GOT3 (cell line): ENCODE measurements around the gene PCSK2.

ENCODE experiments used
- DNase-seq: peaks from one replicate; lab custom pipeline; 2025; ENCODE audit warnings: mixed read lengths; lab: John Stamatoyannopoulos, UW

Gene PCSK2

DNA sequence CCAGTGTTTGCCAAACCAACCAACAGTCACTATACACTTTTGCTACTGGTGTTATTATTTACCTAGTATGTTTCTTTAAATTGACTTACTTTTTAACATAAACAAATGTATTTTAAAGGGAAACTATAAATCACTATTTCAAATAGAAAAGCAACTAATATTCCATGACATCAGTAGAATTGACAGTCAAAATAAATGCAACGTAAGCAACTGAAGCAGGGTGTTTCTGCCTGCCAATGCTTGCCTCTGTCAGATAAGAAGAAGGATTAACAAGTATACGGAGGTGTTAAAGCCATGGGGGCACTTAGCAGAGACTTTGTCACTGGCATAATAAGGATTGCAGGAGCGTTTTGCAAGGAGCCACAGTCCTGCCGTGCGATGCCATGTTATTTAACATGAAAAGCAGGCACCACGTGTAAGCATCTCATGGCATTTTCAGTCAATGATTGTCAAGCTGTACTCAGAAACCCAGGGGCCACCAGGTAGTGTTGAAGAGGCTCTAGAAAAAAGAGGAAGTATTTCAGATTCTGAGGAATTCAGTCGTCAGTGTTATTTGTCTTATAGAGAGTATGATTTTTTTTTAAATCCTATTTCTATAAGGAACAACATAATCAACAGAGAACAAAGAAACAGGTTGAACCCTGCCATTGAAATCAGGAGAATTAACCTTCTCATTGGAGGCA lies 172.6 kb downstream of the PCSK2 start:
- no peak for DNase-seq

DNA sequence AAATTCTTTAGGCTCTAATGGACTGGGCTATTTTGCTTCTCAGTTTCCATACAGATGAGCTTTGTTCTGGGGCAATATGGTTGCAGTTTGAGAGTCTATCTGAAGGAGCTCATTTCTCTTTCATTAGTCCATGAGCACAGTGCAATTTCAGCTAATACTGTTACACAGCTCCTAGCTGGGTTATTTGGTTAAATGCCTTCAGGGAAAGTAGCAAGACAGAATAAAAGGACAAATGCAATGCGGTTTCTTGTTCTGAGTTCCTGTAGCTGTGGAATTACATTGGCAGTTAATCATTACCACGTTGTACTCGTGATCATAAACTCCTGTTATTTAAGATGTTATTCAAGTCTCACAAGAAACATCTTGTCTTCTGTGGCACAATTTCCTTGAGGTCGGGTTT lies 176.6 kb downstream of the PCSK2 start:
- DNase-seq: no peak

DNA sequence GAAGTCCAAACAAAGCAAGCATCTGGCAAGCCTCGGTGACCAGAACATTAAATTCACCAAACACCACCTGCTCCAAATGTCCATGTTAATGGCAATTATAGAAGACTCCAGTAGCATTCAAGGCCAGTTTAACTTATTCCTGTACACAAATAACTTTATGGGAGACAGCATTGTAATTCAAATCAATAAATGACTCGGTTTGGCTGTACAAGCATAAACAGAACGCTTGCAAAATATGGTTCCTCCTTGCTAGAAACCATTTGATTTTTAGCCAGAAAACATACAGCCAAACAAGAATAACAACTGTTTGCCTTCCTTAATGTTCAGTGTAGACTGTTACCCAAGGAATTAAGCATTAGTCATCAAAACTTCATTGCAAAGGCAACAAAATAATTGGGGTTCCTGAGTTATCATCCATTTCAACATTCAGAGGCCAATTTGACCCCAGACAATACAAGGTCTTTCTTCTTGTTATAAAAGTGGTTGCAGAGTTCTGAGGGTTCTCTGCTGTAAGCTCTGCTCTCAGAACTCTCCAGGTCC lies 179.3 kb downstream of the PCSK2 start:
- no peak for DNase-seq

DNA sequence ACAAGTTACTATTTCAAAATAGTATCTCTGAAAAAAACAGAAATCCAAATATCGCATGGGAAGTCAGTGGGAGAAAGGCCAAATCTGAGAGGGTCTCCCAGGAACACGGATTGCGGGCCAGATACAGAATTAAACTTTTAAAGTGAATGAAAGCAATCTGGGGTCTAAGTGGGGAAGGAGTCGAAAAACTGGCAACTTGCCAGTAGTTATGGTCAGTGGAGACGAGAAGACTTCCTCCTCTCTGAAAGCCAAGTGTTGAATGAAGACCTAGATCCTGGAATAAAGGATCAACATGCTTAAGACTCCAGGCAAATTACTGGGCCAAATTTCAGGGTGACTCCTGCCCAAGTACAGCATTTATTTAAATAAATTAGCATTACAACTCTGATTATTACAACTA lies 180.7 kb downstream of the PCSK2 start:
- no peak for DNase-seq

DNA sequence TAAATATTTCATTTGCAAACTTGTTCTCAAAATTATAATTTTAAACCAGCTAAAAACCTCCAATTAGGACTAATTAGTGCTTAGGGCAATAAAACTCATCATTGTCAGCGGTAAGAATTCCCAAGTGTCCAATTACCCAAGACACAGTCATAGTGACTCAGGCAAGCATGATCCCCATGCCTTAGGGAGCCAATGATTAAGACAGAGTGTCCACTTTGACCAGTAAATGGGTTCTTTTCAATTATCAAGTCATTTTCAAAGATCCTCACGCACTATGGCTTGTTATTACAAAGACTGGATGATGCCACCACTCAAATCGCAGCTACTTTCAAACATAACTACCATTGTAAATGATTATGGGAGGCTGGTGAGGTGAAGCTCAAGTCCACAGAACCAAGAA lies 190.4 kb downstream of the PCSK2 start:
- DNase-seq: no peak

DNA sequence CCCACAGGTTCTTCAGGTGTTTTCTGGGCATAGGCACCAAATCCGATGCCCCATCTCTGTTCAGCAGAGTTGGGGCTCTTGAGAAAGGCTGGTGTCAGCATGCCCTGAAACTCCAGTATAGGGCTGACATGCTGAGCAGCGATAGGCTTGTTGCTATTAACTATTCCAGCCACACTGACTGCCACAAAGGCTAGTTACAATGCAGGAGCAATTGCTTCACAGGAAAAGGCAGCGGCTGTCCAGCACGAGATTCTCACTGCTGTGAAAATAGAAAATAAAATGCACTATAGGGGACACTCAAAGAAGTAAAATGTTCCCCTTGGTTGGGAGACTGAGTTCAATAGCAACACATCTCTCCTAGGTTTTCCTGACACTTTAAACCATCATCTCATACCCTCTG lies 191.9 kb downstream of the PCSK2 start:
- DNase-seq: no peak

DNA sequence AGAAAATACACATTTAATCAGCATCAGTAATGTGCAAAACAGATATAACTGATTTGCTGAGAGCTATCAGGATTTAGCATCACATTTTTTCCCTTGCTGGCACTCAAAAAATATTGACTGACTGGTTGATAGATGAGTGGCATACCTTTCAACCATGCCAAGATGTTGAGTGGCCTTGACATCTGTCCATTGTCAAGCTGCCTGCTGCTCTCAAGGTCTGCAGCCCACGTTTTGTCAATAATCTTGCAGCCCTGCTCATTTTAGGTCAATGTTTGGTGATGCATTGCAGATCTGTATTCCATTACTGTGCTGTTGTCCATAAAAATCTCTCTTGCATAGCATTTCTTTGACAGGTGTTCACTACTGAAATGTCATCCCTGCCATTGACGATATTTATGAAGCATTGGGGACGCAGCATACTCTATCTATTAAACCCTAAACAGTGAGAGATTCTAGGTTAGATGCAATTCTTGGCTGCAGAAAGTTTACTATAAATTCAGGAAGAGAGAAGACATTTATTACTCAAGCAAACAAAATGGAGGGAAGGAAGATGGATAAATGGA lies 192.7 kb downstream of the PCSK2 start:
- DNase-seq: no peak

DNA sequence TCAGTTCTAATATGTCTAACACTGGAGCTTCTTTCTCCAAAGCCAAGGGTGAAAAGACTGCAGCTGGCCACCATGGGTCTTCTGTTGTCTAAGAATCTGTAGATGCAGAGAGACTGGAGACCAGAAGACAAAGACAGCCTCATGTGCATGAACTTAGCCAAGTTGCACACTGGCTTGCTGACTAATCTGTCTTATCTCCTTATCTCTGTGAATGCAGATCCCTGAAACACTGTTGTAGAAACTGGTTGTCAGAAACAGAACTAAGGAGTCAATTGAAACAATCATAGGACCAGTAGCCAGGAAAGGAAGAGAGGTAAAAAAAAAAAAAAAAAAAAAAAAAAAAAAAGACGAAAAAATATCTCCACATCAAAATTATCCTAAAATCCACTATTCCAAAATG lies 194.7 kb downstream of the PCSK2 start:
- no peak for DNase-seq

DNA sequence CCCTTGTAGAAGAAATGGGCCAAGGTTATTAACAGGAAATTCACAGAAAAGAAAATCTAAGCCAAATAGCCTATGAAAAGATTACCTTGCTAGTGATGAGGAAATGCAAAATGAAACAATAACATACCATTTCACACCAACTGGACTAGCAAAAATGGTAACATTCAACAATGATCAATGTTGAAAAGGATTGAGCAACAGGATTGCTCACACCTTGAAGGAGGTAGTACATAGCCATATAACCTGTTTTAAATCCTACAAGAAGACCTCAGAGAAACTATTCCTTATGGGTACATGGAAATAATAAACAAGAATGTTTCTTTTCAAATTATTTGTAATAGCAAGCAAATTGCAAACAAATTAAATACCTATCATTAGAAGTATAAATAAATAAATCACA lies 196.9 kb downstream of the PCSK2 start:
- DNase-seq: no peak

DNA sequence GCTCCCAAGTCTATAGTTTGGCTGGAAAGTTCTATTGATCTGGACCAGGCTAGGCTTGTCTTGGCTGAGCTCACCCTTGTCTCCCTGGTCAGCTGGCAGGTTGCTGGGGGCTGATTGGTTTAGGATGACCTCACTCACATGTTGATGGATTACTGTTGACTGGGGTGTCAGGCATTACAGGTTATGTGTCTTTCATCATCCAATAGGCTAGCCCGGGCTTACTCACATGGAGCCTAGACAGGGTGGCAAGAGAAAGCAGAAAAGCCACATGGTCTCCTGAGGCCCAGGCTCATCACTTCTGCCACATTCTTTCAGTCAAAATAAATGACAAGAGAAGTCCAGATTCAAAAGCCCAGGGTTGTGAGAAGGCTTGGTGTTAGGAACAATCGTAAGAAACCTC lies 200.8 kb downstream of the PCSK2 start:
- no peak for DNase-seq

DNA sequence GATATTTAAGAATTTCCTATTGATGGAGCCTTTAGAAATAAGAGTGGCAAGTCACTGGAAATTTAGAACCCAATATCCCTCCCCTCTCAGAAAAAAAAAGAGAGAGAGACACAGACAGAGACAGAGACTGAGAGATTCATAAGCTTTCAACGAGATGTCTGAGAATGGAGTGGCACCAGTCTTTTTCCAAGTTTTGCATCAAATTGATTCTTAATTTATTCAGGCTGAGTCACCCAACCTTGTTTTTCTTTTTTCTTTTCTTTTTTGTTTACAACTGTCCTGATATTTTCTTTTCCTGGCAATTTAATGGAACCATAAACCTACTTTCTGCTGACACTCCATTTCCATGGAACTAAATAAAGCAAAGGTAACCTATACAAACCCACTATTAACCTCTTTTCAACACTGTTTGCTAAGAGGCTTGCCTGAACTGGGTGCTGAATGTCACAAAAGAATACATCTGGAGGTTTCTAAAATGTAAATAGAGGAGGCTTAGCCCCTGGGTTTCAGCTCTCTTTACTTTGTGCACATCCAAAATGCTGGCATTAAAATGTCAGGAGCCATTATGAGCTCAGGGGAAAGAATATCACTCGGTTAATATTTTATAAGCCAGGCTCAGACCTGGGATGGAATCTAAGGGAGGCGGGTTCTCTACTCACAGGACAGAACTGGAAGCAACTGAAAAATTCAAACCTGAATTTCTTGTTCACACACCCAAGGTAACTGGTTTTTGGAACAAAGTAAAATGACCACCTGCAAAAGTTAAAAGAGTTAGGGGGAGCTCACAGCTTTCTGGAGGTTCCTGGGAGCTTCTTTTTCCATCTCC lies 203.5 kb downstream of the PCSK2 start:
- DNase-seq: no peak

DNA sequence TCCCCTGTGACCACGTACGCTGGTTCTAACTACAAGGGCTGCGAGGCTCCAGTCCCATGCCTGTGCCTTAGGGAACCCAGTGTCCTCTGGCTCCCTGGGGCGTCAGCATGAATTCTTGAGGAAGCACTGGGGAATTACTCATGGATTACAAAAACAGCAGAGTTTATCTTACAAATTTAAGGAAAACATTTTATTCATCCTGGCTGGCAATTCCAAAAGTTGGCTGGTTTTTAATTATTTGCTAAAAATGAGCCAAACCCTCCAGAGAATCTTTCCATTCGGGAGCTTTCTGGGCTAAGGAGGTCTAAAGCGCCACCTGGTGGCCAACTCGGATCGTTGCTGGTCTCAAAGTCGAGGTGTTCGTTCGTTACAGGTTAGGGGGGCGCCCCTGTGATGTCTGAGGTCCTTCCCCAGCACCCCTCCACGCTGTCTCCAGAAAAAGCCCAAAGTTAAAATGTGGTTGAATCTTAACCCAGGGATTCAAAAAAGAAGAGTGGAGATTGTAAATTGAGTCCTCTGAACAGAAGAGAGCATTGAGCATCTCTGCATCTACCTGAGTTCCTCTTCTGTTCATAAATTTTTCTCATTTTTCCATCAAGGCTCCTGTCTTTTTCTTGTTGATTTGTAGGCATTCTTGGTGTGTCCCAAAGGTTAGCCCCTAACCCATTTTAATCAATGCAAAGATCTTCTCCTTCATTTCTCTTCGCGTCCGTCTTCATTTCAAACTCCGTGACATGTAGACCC lies 205.0 kb downstream of the PCSK2 start:
- DNase-seq: peak; percentile 30

DNA sequence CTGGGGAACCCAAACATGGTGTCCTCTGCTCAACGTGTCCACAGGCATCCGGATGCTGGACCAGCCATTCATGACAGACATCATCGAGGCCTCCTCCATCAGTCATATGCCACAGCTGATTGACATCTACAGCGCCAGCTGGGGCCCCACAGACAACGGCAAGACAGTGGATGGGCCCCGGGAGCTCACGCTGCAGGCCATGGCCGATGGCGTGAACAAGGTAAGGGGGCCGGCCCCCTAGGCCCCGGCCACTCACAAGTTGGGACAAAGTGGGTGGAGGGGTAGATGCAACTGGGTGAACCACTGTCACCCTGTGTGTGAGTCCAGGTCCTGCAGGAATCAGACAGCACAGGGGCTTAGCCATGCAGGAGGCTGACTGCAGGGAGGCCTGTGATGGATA lies 209.8 kb downstream of the PCSK2 start:
- DNase-seq: no peak

DNA sequence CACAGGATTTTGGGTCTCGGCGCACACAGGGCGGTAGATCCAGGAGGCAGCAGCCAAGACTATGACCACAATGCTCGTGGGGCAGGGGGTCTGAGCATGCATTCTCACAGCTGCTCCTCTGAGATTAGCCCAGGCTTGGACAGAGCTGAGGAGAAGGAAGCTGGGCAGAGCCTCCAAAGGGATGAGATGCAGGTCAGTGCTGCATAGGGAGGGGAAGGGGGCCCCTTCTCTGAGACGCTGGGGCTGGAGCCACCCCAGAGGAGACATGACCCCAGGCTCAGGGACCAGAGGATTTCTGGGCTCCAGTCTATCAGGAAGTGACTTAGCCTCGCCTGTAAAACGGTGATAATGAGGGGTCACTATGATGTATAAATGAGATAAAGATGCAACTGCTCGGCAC lies 210.4 kb downstream of the PCSK2 start:
- DNase-seq: no peak

DNA sequence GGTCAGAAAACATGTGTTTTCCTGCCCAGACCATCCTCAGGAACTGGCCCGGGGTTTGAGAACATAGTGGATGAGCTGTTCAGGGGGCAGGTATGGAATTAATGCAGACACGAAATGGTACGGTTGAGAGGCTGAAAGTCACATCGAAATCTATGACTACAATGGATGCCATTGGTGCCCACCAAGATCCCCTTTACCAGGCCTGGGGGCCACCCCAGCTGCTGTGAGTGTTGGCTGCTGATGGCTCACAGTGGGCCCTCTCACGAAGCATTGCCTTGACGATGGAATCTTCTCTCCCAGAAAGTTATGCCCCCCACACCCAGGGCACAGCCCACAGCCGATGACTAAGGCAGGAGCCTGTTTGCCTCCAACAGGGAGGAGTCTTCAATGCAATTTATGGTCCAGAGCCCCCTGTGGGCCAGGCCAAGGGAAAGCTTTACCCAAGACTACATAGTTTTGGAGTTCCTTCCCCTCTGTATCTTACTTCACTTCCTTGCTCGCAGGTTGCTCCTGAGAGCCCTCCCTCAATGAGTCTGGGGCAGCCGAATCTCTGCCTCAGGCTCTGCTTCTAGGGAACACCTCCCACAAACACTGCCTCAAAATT lies 211.7 kb downstream of the PCSK2 start:
- DNase-seq: no peak

DNA sequence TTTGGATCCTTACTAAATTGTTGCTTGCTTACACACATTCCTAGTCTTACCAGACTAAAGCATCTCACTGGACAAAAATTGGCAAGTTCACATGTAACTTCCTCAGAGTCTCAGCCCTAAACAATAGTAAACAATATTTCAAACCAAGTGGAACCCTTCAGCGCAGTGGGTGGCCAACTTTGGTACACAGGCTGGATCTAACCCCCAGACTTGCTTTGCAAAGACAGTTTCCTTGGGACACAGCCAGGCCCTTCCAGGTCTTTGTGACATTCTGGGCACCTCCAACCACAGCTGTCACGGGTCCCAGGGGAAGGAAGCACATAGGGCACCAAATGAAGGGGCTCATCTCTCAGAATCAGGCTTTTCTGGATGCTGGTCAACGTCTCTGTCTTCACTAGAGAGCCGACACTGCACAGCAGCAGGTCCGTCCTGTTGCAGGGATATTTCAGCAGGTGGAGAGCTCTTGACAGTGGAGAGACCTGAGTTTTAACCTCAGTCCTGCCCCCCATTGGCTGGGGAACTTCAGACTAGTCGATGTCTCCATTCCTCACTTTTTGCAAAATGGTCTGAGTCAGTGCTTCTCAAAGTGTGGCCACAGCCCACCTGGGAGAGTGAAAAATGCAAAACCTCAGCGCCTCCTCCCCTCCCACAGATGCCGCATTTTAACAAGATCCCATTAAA lies 212.9 kb downstream of the PCSK2 start:
- no peak for DNase-seq

DNA sequence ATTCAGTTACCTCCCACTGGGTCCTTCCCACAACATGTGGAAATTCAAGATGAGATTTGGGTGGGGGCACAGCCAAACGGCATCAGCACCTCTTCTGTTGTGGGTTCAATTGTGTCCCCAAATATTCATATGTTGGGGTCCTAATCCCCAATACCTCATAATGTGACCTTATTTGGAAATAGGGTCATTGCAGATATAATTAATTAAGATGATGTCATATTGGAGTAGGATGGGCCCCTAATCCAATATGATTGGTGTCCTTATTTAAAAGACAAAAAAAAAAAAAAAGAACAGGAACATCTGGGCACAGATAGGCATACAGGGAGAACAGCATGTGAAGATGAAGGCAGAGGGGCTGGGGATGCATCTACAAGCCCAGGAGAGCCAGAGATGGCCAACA lies 214.9 kb downstream of the PCSK2 start:
- DNase-seq: no peak

DNA sequence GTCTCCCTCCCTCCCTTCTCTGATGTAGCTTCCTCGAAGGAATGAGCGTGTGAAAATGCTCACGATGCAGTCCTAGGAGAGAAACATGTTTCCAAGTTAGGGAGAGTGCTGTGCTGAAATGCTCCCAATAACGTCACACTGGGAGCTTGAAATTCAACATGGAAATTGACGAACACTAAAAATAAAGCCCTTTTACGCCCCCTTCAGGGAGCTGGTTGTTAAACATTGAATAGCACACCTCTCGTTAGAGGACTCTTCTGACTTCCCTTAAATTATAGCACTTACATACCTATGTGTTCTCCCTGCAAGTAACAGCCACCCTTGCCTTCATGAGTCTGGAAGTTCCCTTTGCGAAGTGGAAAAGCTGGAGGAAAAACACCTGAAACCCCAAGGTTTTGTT lies 215.7 kb downstream of the PCSK2 start:
- DNase-seq: no peak

DNA sequence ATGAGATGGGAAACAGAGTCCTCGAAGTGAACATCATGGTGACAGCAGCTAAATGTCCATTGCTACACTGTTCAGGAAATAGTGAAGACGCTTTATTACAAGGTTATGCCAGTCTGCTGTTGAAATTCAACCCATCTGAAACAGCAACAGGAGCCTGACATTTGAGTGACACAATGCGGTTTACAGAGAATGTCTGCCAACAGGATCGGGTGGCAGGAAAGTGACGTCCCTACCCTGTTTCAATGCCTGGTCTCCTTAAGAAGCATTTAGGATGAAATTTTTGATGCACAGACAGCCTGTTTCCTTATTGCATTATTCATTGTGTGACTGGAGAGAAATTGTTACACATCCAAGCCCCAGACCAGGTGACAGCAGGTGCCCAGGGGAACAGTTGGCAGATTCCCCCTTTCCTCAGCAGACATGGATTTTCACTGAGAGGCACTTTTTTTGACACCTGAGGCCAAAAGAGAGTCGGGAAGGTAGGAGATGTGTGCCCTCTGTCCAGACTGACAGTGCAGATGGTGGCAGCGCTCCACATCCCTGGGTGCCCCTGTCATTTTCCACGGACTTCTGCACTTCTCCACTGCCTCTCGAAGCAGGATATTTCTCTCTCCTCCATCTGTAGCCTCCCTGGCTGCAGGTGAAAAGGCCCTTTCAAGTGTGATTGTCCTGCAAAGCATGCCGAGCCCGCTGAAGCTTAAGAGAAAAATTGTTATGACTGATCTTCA lies 216.5 kb downstream of the PCSK2 start:
- DNase-seq: no peak

DNA sequence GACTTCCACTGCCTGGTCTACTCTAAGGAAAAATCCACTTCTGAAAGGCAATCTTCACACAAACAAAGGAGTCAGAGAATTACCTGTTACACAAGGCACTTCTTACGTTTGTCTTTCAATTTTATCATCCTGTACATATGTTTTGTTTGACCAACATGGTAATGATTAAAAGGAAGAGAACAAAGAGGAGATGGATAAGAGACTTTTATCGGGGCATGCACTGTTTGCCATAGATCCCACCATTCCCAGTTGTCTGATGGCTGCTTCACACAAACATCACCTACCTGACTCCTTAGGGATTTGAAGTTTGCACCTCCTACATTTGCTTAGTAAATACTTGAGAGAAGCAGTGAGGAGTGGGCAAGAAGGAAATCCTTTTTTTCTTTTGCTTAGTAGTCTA lies 217.3 kb downstream of the PCSK2 start:
- DNase-seq: no peak

DNA sequence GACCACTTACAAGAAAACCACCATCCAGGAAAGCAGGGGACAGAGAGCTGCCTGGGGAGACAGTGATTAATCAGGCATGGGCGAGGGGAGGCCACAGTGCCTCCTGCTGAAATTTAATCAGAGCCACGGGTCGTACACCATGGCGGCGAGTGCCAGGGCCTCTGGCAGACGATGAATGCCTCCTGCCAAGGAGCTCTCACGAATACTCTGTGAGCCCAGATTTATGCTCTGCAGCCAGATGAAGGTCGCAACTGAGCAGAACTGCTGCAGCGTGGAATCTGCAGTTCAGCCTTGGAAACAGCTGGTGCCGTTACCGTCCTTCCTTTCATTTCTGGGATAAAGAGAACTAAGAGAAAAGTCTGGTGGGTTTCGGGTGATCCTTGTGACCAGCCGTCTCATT lies 218.7 kb downstream of the PCSK2 start:
- no peak for DNase-seq
